NCI-H2227 treated with DMSO at 0.1 percent for 48 hours (cell line): ENCODE data around the gene GPS2.
"Not testable (repeated sequence)": the region's sequence is repeated elsewhere in the genome, so short reads cannot be mapped to it uniquely, and the experiment has no call there.

Experiments
- DNase-seq: peaks from one replicate; lab custom pipeline; 2025; lab: John Stamatoyannopoulos, UW

The GPS2 gene

GRCh38 chr17:7337600-7337999 is 22.4 kb upstream of the GPS2 start:
- not testable (repeated sequence) for DNase-seq

GRCh38 chr17:7336240-7337175 is 21.3 kb upstream of the GPS2 start, which contains the start of gene ACAP1:
Gene ACAP1 (plus strand): TSS chr17:7336529. CDS start chr17:7336735, 206 bp downstream.
- DNase-seq, result no peak

- not testable (repeated sequence) for DNase-seq
These were observed 20.6 kb upstream of the GPS2 start for GRCh38 chr17:7335765-7336164.

GRCh38 chr17:7334938-7335538 is 19.9 kb upstream of the GPS2 start:
- no peak for DNase-seq

- DNase-seq, result not testable (repeated sequence)
These were observed 17.5 kb upstream of the GPS2 start for GRCh38 chr17:7332600-7333069.

- no peak for DNase-seq
These were observed 17.0 kb upstream of the GPS2 start for GRCh38 chr17:7332111-7332510.

- DNase-seq, result no peak
These were observed 15.5 kb upstream of the GPS2 start for GRCh38 chr17:7330638-7331015.

- peak; percentile 78 for DNase-seq
These were observed 15.0 kb upstream of the GPS2 start for GRCh38 chr17:7329997-7330637.

- DNase-seq, result peak; percentile 89
These were observed 14.3 kb upstream of the GPS2 start for GRCh38 chr17:7329374-7329996.

- no peak for DNase-seq
These were observed 13.7 kb upstream of the GPS2 start, which contains the start of gene NEURL4 for GRCh38 chr17:7328840-7329373. Gene NEURL4 (minus strand): TSS chr17:7329335. CDS start chr17:7329312, 23 bp downstream.

GRCh38 chr17:7328009-7328408 is 12.8 kb upstream of the GPS2 start:
- DNase-seq, result no peak

- DNase-seq, result no peak
These were observed 12.3 kb upstream of the GPS2 start for GRCh38 chr17:7327501-7327900.

GRCh38 chr17:7327056-7327455 is 11.9 kb upstream of the GPS2 start:
- no peak for DNase-seq

- no peak for DNase-seq
These were observed 11.0 kb upstream of the GPS2 start for GRCh38 chr17:7326186-7326585.

- no peak for DNase-seq
These were observed 9.9 kb upstream of the GPS2 start for GRCh38 chr17:7325031-7325528.

- DNase-seq, result no peak
These were observed 9.2 kb upstream of the GPS2 start for GRCh38 chr17:7324438-7324779.

GRCh38 chr17:7323731-7324437 is 8.7 kb upstream of the GPS2 start:
- no peak for DNase-seq

- no peak for DNase-seq
These were observed 7.5 kb upstream of the GPS2 start for GRCh38 chr17:7322520-7323194.

- no peak for DNase-seq
These were observed 6.3 kb upstream of the GPS2 start for GRCh38 chr17:7321466-7321865.

GRCh38 chr17:7318121-7318860 is 3.1 kb upstream of the GPS2 start:
- DNase-seq, result no peak
